Hematopoietic multipotent progenitor cell treated with erythropoietin and hydrocortisone succinate and interleukin-3 and kit ligand, for 17 days (in vitro differentiated cells): ENCODE results near the gene EPGN.

Experiments used
- DNase-seq: peaks from one replicate; pipeline ENCODE4 v3.0.0-alpha.2; 2015; ENCODE audit warnings: low spot score

Gene EPGN, protein sequence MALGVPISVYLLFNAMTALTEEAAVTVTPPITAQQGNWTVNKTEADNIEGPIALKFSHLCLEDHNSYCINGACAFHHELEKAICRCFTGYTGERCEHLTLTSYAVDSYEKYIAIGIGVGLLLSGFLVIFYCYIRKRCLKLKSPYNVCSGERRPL

DNA sequence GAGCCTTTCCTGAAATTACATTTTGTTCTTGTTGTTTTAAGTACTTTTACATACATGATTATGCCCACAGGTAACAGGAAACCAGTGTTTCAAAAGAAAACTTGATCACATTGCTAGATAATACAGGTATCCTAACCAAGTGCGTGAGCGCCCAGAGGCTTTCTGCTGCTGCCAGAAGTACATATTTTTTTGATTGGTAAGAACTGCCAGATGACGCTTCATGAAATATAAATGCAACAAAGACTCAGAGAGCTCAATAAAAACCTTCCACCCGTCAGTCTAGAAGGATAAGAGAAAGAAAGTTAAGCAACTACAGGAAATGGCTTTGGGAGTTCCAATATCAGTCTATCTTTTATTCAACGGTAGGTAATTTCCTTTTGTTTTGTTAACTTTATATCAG, at the start of gene EPGN:
Gene EPGN (plus strand): TSS at position 256 of the 400 bp plus-strand sequence. CDS start 64 bp downstream, at position 320.
- no peak for DNase-seq

DNA sequence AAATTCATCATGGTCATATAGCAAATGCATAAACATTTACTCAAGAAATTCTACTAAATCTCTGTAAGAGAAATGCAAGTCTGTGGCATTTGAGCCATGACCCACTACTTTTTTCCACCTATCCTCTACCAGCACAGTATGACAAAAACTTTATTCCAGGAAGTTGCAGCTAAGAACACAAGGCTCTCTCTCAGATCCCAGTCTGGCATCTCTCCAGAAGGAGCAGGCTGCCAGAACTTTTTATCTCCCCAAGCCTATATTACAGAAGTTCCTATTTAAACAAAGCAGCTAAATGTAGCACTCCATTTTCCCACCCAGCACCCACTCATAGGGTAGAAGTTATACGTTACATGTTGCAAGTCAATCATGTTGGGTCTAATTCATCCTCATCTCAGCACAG, 49.3 kb upstream of the EPGN start:
- no peak for DNase-seq

DNA sequence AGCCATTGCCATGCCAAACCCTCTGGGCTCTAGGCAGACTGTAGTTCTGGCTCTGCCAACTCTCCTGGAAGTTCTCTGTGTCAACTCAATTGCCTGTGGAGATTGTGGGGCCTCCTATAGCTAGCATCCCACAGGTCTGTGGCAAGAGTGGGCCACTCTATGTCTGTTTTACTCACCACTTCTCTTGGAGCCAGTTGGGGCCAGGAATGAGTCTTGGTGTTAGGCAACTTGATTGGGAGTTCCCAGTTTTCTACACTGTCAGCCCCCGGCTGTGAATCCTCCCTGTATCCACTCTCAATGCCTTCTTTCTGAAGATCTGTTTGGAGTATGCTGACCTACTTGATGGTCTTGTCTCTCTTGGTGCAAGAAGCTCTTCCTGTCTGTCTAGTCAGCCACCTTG, 48.2 kb upstream of the EPGN start:
- no peak for DNase-seq

DNA sequence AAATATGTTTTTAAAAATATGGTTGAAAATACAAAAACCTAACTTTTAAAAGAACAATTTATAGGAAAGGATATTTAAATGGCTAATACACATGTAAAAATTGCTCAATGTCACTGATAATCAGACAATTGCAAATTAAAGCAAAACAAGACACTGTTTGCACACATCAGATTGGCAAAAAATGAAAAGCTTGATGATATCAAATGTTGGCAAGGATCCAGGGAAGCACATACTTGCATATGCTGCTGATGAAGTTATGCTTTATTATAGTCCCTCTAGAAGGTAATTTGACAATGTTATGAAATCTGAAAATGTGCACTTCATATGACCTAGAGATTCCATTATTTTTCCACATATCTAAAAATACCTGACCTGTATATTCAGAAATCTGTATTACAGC, 45.7 kb upstream of the EPGN start:
- DNase-seq, result peak; percentile 5

DNA sequence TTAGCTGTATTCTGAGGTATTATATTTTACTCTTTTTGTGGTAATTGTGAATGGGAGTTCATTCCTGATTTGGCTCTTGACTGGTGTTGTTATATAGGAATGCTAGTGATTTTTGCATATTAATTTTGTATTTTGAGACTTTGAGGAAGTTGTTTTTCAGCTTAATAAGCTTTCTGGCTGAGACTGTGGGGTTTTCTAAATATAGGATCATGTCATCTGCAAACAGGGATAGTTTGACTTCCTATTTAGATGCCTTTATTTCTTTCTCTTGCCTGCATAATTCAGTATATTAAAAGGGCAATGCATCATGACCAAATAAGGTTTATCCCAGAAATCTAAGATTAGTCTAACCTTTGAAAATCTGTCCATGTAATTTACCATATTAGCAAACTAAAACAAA, 44.7 kb upstream of the EPGN start:
- DNase-seq, result no peak

DNA sequence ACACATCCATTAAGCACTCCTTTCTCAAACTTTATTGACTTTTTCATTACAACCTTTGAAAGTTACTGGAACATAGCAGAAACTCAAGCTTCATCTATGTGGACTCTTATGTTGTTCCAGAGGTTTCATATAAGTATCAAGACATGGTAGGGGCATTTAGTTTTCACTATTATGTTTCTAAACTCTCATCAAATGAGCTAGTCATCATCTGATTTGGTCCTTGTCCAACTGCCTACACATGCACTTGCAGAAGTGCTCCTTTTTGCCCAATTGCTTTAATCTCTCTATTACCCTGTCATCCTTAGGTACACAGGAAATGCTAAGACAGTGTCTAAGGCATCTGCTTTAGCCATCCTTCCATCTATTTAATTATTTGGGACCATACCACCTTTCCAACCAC, 42.2 kb upstream of the EPGN start:
- DNase-seq, result no peak

DNA sequence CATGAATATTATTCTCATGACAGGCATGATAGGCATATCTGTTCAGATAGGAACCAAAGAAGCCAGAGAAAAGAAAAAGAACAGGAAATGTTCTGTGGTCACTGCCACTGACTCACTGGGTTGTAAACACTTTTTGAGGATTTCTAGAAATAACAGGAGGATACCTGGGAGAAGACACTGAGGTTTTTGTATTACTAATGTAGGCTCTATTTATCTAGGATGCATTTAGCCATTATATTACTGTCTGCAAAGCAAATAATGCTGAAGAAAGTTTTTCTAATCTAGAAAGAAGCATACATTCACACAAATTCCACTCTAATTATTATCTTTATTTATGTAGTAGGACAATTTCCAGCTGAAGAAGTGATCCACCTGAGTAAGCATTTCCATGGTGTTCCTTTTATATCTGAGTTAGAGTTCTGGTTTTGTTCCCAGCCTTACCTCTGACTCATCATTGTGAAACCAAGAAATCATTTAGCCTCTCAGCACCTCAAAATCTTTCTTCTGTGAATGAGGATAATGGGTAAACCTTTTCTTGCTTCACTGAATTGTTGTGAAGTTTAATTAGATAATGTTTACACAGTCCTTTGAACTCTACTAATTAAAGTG, 40.2 kb upstream of the EPGN start:
- no peak for DNase-seq

DNA sequence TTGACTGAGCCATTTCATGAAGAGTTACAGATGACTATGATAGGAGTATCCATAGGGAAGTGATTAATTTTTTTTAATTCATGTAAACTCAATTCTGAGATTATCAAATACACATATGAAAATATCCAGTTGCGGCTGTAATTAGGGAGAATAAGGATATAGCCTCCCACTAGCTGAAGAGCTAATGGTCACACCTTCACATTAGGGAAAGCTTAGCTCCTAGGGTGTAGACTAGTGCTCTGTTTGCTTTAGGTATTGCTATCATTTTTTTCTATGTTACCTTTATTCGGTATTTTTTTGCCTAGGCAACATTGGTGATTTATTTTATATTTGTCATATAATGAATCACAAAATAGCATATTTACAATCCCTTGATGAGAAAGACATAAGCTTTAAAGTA, 39.6 kb upstream of the EPGN start:
- no peak for DNase-seq

DNA sequence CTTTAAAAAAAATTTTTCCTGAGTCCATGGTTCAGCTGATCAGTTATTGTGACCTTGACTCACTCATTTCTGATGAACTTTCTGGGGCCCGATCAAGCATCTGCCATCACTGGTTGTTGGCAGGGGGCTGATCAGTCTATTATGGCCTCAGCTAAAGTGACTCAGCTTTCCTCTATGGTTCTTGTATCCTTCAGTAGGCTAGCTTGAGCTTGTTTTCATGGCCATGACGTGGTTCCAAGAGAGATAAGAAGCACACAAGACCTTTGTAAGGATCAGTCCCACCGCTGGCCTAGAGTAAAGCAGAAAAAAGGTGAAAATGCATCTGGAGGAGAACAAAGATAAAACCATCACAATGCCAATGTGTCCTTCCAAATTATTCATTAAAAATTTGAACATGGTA, 29.8 kb upstream of the EPGN start:
- DNase-seq, result no peak

DNA sequence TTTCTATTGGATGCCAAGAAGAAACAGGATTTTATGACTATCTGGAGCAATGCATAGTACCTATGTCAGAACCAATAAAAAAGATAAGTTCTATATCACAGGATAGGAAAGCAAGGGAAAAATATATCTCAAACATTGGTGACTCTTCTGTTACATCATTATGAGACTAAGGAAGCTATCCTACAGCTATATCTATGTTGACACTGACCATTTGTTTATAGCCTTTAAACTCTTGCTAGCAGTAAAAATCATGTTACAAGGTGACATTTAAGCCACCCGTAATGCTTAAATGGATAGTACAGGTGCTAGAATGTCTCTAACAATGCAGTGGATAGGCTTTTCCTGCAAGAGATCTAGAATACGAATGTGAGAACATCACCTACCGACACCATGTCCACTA, 28.6 kb upstream of the EPGN start:
- DNase-seq, result no peak

DNA sequence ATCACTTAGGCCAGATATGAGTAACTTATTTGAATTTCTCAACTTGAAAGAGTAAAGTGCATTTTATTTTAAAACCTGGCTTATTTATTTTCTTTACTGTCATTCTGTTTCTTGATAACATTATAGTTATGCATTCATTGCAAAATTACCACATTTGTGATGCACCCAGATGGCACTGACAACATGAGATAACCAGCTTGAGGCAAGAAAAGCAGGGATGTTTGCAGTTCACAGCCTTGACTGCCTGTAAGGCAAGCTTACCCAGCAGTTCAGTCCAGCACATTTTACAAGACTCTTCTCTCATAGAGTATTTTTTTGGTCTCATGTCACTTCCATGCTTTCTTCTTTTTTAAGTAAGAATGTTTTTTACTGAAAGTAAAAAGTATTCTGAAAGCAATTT, 25.3 kb upstream of the EPGN start:
- no peak for DNase-seq

DNA sequence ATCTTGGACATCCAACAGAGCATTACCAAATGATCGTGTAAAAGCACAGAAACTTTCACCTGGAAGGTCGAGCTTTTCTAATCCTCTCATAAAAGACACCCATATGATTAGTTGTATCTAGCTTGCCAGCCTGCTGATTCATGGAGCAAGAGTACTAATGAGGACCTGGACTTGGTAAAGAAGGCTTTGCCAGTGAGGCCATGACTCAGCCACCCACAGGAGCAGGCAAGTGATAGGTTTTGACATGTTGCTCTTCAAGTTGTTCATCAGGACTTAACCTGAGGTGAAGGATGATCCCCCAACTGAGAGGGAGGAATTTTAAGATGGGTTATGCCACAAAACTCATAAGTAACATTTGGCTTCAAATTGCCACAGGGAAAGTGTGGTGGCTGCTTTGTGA, 24.7 kb upstream of the EPGN start:
- DNase-seq, result peak; percentile 24

DNA sequence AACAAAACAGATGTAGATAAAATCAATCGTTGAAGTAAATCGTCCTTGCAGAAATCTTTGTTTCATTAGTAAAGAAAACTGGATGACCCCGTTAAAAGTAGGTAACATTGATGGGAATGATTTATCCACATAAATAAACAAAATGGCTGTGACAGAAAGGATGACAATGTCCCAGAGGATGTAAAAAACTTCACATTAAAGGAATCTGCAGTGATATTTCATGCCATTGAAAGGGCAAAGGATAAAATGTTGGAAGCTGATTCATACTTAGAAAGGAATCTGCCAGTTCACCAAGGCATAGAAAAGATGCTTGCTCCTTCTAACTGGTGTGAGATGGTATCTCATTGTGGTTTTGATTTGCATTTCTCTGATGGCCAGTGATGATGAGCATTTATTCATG, 24.2 kb upstream of the EPGN start:
- DNase-seq, result no peak

DNA sequence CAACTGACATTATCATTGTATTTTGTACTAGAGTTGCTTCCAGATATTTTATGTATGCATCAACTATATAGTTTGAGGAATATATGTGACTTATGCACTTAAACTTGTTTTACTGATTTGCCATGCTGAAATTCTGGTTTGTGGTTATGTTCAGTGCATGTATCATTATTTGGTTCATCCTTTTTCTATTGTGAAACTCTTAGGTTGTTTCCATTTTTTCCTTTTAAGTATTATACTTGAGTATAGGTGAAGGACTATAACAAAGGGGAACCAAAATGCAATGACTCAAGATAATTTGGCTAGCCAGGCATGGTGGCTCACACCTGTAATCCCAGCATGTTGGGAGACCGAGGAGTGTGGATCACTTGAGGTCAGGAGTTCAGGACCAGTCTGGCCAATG, 21.1 kb upstream of the EPGN start:
- no peak for DNase-seq

DNA sequence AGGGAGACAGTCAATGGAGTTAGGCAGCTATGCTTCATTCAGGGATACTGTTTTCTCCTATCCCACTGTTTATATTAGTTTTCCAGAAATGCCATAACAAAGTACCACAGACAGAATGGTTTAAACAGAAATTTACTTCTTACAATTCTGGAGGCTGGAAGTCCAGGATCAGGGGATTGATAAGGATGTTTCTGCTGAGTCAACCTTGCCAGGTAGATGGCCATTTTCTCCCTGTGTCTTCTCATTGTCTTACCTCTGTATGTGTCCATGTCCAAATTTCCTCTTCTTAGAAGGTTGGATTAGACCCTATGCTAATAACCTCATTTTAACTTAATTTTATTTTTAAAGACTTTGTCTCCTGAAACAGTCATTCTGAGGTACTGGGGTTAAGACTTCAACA, 20.5 kb upstream of the EPGN start:
- no peak for DNase-seq

DNA sequence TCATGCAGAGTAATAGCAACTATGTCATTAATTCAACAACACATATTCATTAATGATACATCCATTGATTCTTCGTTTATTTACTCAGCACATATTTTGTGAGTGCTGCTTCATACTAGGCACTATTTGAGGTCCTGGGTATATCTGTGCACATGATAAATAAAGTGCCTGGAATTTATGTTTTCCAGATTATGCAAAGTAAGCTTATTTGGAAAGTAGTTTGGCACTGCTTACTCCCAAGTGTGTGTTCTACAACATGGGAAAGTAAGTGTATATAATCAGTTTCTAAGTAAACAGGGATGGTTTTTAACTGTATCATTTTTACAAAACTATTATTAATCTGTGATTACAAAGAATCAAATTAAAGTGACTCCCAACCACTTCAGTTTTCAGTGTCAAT, 16.8 kb upstream of the EPGN start:
- no peak for DNase-seq

DNA sequence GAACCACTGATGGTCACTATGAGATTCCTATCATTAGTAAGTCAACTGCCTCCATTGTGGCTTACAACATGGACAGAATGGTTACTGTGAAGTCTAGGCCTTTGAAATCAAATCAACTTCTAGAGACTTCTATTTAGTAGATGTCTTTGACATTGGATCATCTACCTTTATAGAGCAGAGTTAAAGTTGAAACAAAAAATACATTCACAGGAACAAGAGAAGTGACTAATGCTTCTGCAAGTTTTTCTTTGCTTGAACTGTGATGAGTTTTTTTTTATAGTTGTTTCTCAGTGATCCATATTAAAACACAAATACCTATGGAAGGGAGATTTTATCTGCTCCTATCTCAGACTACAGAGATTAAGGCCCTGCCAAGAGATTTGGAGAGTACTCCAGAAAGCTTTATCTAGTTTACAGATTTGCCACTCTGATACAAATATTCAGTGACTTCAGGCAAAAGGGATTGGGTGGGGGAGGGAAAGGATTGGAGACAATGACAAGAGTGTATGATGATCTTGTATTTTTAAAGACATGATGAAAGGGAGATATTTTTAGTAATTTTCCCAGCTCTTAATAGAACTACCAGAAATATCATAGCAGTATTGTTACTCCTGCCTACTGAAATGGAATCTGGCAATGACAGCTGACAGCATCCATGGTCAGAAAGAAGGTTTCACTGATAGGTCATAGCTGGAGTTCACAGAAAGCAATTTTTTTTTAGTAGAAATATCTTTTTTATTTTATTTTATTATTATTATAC, 16.0 kb upstream of the EPGN start:
- no peak for DNase-seq

DNA sequence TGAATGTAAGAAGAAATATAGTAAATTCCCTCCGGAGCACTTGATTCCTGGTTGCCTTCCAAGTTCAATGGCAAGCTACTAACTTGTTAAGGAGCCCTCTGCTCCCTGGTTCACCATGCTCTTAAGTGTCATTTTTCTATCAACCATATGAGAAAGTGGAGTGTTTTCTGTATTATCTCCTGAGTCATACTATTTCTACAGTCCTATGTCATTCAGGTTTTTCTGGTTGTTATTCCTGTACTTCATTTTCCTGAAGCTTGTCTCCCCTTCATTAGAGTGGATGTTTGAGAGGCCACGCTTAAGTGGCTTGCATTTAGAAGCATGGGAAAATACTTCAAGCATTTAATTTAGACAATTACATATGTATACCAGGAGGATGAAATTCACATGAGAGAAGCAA, 14.7 kb upstream of the EPGN start:
- no peak for DNase-seq

DNA sequence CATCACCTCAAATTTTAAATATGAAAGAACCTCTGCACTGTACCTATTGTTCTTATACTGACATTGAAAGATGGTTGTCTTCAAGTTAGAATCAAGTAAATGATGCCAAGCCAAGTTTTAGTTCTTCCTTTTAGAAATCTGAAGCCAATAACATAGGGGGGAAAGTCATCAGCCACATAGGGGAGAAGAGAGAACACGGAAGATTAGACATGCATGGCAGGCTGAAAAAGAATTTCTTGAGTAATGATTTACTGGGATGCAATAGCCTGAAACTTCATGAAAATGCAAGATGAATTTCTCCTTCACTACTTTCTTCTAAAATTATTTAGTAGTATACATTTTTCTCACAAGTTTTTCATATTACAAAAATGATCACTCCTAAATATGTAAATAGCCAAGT, 13.6 kb upstream of the EPGN start:
- no peak for DNase-seq

DNA sequence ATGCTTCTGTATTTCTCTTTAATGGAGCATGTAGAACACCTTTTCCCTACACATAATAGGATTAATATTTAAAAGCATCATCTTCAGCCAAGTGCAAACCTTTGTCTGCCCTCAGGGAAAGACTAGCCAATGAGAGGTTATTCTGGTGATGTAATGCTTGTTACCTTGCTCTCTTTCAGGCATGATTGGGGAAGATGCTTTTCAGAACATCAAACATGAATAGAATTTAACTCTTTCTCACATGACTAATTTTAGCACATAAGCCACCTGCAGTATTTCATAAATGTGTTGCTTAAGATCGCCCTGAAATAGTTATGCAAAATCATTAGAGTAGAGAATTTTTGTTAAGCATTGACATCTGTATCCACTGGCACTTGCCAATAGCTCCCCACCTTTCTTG, 10.7 kb upstream of the EPGN start:
- no peak for DNase-seq

DNA sequence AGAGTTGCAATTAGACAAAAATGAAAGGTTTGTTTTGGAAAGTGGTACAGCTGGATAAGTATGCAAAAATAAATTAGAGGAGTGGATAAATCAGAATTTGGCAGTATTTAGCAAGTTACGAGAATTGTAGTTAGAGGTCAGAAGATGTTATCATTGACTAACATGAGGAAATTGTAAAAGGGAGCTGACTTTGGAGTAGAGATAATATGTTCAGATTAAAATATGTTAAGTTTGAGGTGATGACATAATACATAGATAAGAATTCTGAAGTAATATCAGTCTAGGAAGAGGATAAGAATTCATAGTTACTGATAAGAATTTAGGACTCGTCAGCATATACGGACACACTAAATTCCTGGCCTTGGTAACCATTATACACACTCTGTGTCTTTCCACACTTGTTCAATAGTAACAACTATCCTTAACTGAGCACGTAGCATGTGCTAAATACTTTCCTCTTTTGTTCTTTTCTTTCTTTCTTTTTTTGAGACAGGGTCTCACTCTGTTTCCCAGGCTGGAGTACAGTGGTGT, 4.1 kb upstream of the EPGN start:
- no peak for DNase-seq

DNA sequence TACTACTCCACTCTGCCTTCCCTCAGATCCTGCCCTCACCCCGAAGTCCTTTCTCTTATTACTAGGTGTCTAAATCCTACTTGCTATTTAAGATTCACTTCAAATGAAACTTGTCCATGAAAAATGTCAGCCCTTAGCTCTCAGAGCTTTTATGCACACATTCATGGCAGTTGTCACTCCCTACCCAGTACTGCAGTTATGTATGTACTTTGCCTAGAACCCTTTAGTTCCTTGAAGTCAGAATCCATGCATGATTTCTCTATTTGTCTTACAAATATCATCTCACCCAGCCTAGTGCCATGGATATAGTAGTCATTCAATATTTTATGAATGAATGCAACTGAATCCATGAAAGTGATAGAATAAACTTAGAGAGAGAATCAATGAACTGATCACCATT, 3.3 kb upstream of the EPGN start:
- no peak for DNase-seq

DNA sequence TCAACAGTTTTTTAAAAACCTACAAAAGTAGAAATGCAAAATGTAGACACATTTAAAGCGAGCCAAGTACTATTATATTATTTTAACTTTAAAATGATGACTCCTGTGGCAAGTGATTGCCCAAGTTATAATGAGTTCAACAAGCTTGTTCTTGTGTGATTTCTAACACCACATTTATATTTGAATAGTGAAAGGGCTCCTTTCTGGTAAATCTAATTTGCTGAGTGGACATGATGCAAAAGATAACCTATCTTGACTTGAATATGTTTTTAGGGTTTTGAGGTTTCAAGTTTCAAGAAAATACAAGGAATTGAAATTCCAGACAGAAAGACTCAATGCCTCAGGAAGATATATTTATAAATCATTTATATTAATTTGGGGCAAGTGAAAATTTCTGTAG, 1.1 kb upstream of the EPGN start:
- DNase-seq, result no peak

DNA sequence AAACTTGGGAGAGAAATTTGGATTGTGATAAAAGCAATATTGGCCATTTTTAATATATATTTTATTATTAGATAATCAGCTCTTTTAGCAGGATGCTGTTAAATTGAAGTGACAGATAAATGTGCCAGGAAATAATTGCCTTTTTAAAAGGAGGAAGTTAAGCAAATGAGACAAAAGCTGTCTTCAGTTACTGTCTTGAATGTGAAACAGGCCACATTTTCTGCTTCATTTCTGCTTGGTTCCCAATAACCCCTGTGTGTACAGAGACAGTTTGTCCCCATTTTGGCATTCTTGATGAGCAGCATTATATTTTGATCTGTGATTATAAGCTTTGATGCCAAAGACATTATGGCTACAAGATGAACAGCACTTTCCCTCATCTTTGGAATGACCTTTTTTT, 953 bp downstream of the EPGN start:
- no peak for DNase-seq
